ENCODE measurements around the gene TMEM30A. TPM values are rescaled to one million over a fixed set of nuclear protein-coding genes. Genes with fewer than 3 reads are reported as not detected.

TMEM30A gene
- total and polyA plus RNA-seq, 2 donors (not counting 3 experiments of a cell fraction or from before 2014, with no cell fraction given), result 42.2 to 197 TPM

GRCh38 chr6:75262716-75263400 lies 21.7 kb downstream of the TMEM30A start:
- H3K4me3 ChIP-seq (replicated peaks in 1 of 3; ENCODE audit: insufficient read depth in 1 of 3, low read depth in 1 of 3, low read length in 3 of 3), result no peak overlapping the region
- FAIRE-seq (no peak), DNase-seq (ENCODE audit: low read depth, low spot score) (no peak)
- no peak overlapping the region for H3K4me2 ChIP-seq (ENCODE audit: insufficient read depth, low read length)
- H3K9ac ChIP-seq (replicated peaks; ENCODE audit: extremely low read depth, insufficient read depth, low read length), result no peak overlapping the region
- peaks cover 8 to 16% of the 10 kb centered on the region in 2 experiments for H3K36me3 ChIP-seq (ENCODE audit: control insufficient read depth in 2 of 2, extremely low read depth in 1 of 2, insufficient read depth in 2 of 2, low read length in 2 of 2)
- no peak overlapping the region for H3K27ac ChIP-seq (ENCODE audit: insufficient read depth, low read depth, low read length)
- no peak for TF ChIP-seq GATA2 (IDR thresholded peaks at IDR 0.05; ENCODE audit: insufficient read depth, insufficient read length, low read depth, low read length)
- TF ChIP-seq JUN (IDR thresholded peaks at IDR 0.05; ENCODE audit: borderline replicate concordance, insufficient read depth, insufficient read length, low read depth), result no peak
- TF ChIP-seq CTCF (IDR thresholded peaks at IDR 0.05; ENCODE audit: extremely low read depth in 1 of 2, insufficient read depth in 1 of 2, low read depth in 1 of 2, low read length in 2 of 2), result no peak
- no peak for TF ChIP-seq FOS (IDR thresholded peaks at IDR 0.05; ENCODE audit: borderline replicate concordance, insufficient read depth, low read length)
- TF ChIP-seq EZH2 (IDR thresholded peaks at IDR 0.05; ENCODE audit: borderline replicate concordance, low read depth, low read length, severe bottlenecking), result no peak
- no peak for TF ChIP-seq POLR2AphosphoS5 (IDR thresholded peaks at IDR 0.05; ENCODE audit: insufficient read depth, low read depth, low read length)
- no peak for TF ChIP-seq POLR2A (IDR thresholded peaks at IDR 0.05; ENCODE audit: low read depth, low read length)
- TF ChIP-seq MYC (IDR thresholded peaks at IDR 0.05; ENCODE audit: low read depth, low read length), result no peak
- no peak for TF ChIP-seq MAX (IDR thresholded peaks at IDR 0.05; ENCODE audit: insufficient read depth, insufficient read length)
- H2AFZ ChIP-seq (ENCODE audit: low read depth, low read length), result no peak overlapping the region
- no peaks in the 10 kb centered on the region for H3K9me3 ChIP-seq (replicated peaks; ENCODE audit: control insufficient read depth, insufficient read depth, low read length)
- H4K20me1 ChIP-seq (replicated peaks; ENCODE audit: control insufficient read depth, extremely low read depth, insufficient read depth, low read length), result no peaks in the 10 kb centered on the region
- peaks cover 10% of the 10 kb centered on the region for H3K4me1 ChIP-seq (ENCODE audit: control insufficient read depth, extremely low read depth, insufficient read depth, low read length)
- ChIA-PET POLR2A (no interaction called here), CTCF (interaction anchor here (0.7 to 1.5 kb wide), 4 partner anchors 16 to 277 kb away, joined by 3 read pairs; no protein-coding TSS in a partner anchor)
- no peaks in the 10 kb centered on the region for H3K27me3 ChIP-seq (ENCODE audit: control insufficient read depth in 2 of 2, insufficient read depth in 2 of 2, low read length in 2 of 2)
- H3K79me2 ChIP-seq (ENCODE audit: control insufficient read depth, insufficient read depth, low read length), result peaks cover 54% of the 10 kb centered on the region
- BruUV-seq (replicated peaks), result no TSS peak
- dilution Hi-C loops (cut with MboI; ENCODE audit: extremely low pct_ligation_motif_present, low sequenced_read_pairs) (no loop called here), intact Hi-C loops (cut with micrococcal nuclease) (no loop called here)
- no peaks in the 10 kb centered on the region for H3K9me1 ChIP-seq (replicated peaks; ENCODE audit: control insufficient read depth, extremely low read depth, insufficient read depth, low read length)

Data from endothelial cell of umbilical vein (primary cell).